ENCODE measurements around the gene C10orf71. TPM values are rescaled to one million over a fixed set of nuclear protein-coding genes. Genes with fewer than 3 reads are reported as not detected.

The C10orf71 gene
- total RNA-seq, 1 donor from 2014 or later: not detected

DNA sequence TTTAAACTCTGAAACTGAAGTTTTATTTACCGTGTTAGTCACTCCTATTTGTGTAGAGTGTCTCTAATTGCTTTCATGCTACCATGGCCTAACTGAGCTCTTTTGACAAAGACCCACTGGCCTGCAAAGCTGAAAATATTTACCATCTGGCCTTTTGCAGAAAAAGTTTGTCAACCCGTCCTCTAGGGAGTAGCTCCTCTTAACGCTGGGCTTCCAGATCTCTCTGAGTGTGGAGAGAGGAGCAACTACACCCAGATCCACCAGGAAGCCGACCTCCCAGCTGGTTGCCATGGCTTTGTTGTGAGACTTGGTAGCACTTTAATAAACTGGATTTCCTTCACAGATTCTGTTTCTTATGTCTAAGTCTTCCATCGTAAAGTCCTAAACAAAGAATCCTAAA lies 4.2 kb upstream of the C10orf71 start:
- Mint-ChIP-seq H3K27ac (ENCODE audit: unreplicated experiment) (no peak overlapping the region), H3K27me3 (ENCODE audit: low read depth, unreplicated experiment) (peaks cover 17% of the 10 kb centered on the region), H3K4me1 (ENCODE audit: low read depth, unreplicated experiment) (peaks cover 3% of the 10 kb centered on the region), H3K4me3 (ENCODE audit: unreplicated experiment) (no peak overlapping the region), H3K36me3 (ENCODE audit: low read depth, unreplicated experiment) (peaks cover 2% of the 10 kb centered on the region), H3K9me3 (ENCODE audit: unreplicated experiment) (peaks cover 3% of the 10 kb centered on the region)
- Histone ChIP-seq H2AFZ (ENCODE audit: low read depth, low read length) (no peak overlapping the region), H3K9ac (ENCODE audit: low read length) (no peak overlapping the region), H3K27ac (ENCODE audit: low read depth, low read length) (no peak overlapping the region), H3K27me3 (ENCODE audit: insufficient read depth, low read length) (peaks cover 12% of the 10 kb centered on the region), H3K4me3 (ENCODE audit: insufficient read depth, low read depth, low read length) (no peak overlapping the region), H3K36me3 (ENCODE audit: insufficient read depth, low read length) (no peaks in the 10 kb centered on the region), H3K9me3 (ENCODE audit: insufficient read depth, low read depth, low read length) (peaks cover 2% of the 10 kb centered on the region), H3K4me2 (ENCODE audit: low read length) (no peak overlapping the region), H4K20me1 (ENCODE audit: insufficient read depth, low read length) (no peaks in the 10 kb centered on the region), H3K4me1 (ENCODE audit: insufficient read depth, low read length) (no peaks in the 10 kb centered on the region), H3K79me2 (ENCODE audit: insufficient read depth, low read length) (no peaks in the 10 kb centered on the region)
- DNase-seq (ENCODE audit: low read depth): no peak
- no peak for FAIRE-seq
- TF ChIP-seq, protein P1, sequence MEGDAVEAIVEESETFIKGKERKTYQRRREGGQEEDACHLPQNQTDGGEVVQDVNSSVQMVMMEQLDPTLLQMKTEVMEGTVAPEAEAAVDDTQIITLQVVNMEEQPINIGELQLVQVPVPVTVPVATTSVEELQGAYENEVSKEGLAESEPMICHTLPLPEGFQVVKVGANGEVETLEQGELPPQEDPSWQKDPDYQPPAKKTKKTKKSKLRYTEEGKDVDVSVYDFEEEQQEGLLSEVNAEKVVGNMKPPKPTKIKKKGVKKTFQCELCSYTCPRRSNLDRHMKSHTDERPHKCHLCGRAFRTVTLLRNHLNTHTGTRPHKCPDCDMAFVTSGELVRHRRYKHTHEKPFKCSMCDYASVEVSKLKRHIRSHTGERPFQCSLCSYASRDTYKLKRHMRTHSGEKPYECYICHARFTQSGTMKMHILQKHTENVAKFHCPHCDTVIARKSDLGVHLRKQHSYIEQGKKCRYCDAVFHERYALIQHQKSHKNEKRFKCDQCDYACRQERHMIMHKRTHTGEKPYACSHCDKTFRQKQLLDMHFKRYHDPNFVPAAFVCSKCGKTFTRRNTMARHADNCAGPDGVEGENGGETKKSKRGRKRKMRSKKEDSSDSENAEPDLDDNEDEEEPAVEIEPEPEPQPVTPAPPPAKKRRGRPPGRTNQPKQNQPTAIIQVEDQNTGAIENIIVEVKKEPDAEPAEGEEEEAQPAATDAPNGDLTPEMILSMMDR (IDR thresholded peaks at IDR 0.05; ENCODE audit: insufficient read depth, low read depth, low read length): no peak
- TF ChIP-seq EZH2 (IDR thresholded peaks at IDR 0.05; ENCODE audit: insufficient read depth, low read length): no peak

DNA sequence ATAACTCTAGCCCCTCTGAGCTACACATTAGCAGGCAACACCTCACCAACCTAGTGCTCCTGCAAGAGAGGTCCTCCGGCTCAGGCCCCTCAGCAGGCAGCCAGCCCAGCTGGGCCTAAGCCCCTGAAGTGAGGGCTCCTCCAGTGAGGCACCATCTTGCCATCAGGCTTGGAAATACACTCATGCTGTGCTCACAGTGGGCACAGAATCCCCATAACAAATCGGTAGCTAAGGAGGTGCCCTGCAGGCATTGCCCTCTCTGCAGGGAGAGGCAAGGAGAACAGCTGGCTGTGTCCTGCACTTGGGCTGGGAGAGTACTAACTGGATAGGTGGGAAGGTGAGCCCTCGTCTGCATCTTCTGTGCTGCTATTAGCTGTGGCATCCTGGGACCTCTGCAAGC lies 3.7 kb upstream of the C10orf71 start:
- Mint-ChIP-seq H3K9me3 (ENCODE audit: unreplicated experiment) (peaks cover 3% of the 10 kb centered on the region), H3K27ac (ENCODE audit: unreplicated experiment) (no peak overlapping the region), H3K4me3 (ENCODE audit: unreplicated experiment) (no peak overlapping the region), H3K4me1 (ENCODE audit: low read depth, unreplicated experiment) (peaks cover 3% of the 10 kb centered on the region), H3K27me3 (ENCODE audit: low read depth, unreplicated experiment) (peaks cover 15% of the 10 kb centered on the region), H3K36me3 (ENCODE audit: low read depth, unreplicated experiment) (peaks cover 2% of the 10 kb centered on the region)
- Histone ChIP-seq H3K27ac (ENCODE audit: low read depth, low read length) (no peak overlapping the region), H3K9me3 (ENCODE audit: insufficient read depth, low read depth, low read length) (peaks cover 2% of the 10 kb centered on the region), H3K79me2 (ENCODE audit: insufficient read depth, low read length) (no peaks in the 10 kb centered on the region), H2AFZ (ENCODE audit: low read depth, low read length) (no peak overlapping the region), H3K4me3 (ENCODE audit: insufficient read depth, low read depth, low read length) (no peak overlapping the region), H4K20me1 (ENCODE audit: insufficient read depth, low read length) (no peaks in the 10 kb centered on the region), H3K4me1 (ENCODE audit: insufficient read depth, low read length) (no peaks in the 10 kb centered on the region), H3K9ac (ENCODE audit: low read length) (no peak overlapping the region), H3K4me2 (ENCODE audit: low read length) (no peak overlapping the region), H3K27me3 (ENCODE audit: insufficient read depth, low read length) (peaks cover 12% of the 10 kb centered on the region), H3K36me3 (ENCODE audit: insufficient read depth, low read length) (no peaks in the 10 kb centered on the region)
- DNase-seq (ENCODE audit: low read depth) (no peak), FAIRE-seq (no peak)
- TF ChIP-seq, protein P1 (IDR thresholded peaks at IDR 0.05; ENCODE audit: insufficient read depth, low read depth, low read length): no peak
- no peak for TF ChIP-seq EZH2 (IDR thresholded peaks at IDR 0.05; ENCODE audit: insufficient read depth, low read length)

DNA sequence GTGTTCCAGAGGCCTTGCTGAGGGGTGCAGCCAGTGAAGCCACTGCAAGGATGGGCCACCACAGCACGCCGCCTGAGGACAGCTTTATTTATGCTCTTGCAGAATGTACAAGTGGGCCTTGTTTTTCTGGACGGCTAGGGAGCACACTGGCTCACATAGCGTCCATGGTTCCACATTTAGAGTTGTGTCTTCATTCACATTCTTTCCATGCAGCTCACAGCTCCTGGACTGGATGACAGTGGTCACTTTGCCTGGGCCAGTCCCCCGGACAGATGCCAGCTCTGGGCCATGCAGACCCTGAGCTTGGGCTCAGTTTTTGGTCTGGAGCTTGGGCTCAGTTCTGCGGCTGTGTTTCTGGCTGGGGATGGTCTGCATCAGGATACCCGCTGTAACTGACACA lies 2.6 kb upstream of the C10orf71 start:
- Mint-ChIP-seq H3K4me3 (ENCODE audit: unreplicated experiment) (no peak overlapping the region), H3K36me3 (ENCODE audit: low read depth, unreplicated experiment) (peaks cover 2% of the 10 kb centered on the region), H3K27me3 (ENCODE audit: low read depth, unreplicated experiment) (peaks cover 19% of the 10 kb centered on the region), H3K27ac (ENCODE audit: unreplicated experiment) (no peak overlapping the region), H3K9me3 (ENCODE audit: unreplicated experiment) (peaks cover 3% of the 10 kb centered on the region), H3K4me1 (ENCODE audit: low read depth, unreplicated experiment) (peaks cover 3% of the 10 kb centered on the region)
- H3K36me3 ChIP-seq (ENCODE audit: insufficient read depth, low read length): no peaks in the 10 kb centered on the region
- H3K27me3 ChIP-seq (ENCODE audit: insufficient read depth, low read length): peaks cover 10% of the 10 kb centered on the region
- H3K4me2 ChIP-seq (ENCODE audit: low read length): no peak overlapping the region
- TF ChIP-seq, protein P1 (IDR thresholded peaks at IDR 0.05; ENCODE audit: insufficient read depth, low read depth, low read length): no peak
- TF ChIP-seq EZH2 (IDR thresholded peaks at IDR 0.05; ENCODE audit: insufficient read depth, low read length): no peak
- no peak overlapping the region for H3K4me3 ChIP-seq (ENCODE audit: insufficient read depth, low read depth, low read length)
- no peaks in the 10 kb centered on the region for H4K20me1 ChIP-seq (ENCODE audit: insufficient read depth, low read length)
- H3K79me2 ChIP-seq (ENCODE audit: insufficient read depth, low read length): no peaks in the 10 kb centered on the region
- FAIRE-seq (no peak), DNase-seq (ENCODE audit: low read depth) (no peak)
- H3K9me3 ChIP-seq (ENCODE audit: insufficient read depth, low read depth, low read length): peaks cover 2% of the 10 kb centered on the region
- H3K9ac ChIP-seq (ENCODE audit: low read length): no peak overlapping the region
- H3K27ac ChIP-seq (ENCODE audit: low read depth, low read length): no peak overlapping the region
- no peak overlapping the region for H2AFZ ChIP-seq (ENCODE audit: low read depth, low read length)
- H3K4me1 ChIP-seq (ENCODE audit: insufficient read depth, low read length): no peaks in the 10 kb centered on the region

All from astrocyte (in vitro differentiated cells and primary cell).